PC-9 (cell line): ENCODE data around the gene FAM131B. TPM values are rescaled to one million over a fixed set of nuclear protein-coding genes. Genes with fewer than 3 reads are reported as not detected.

Source experiments
- BruUV-seq: library from RNA; stranded (reverse); fragments of 400-500 nt; replicated peaks from 2 replicates; lab custom pipeline; 2021; lab: Mats Ljungman, UMichigan
- CTCF ChIA-PET: fragments of 300-600 bp; sonication (Branson Sonifier 250); formaldehyde crosslinking; loops from one replicate; lab custom pipeline; 2022; ENCODE audit warnings: antibody characterized with exemption; lab: Charles Lee
- POLR2A ChIA-PET: fragments of 300-600 bp; sonication (Branson Sonifier 250); formaldehyde crosslinking; loops from one replicate; lab custom pipeline; 2022; ENCODE audit warnings: antibody characterized with exemption; ENCODE audit not compliant: unreplicated experiment; lab: Charles Lee
- DNase-seq, 2 experiments: peaks; one replicate each; pipeline versions ENCODE4 v3.0.0 to v3.0.0-alpha.2; 2015 to 2022; ENCODE audit warnings: mixed read lengths in 1 of 2
- H2AFZ ChIP-seq: fragments of 200-600 bp; sonication (generic); 2 replicates; pipeline ENCODE4 v1.8.1; 2017; ENCODE audit warnings: antibody characterized with exemption
- H3F3A ChIP-seq: fragments of 200-600 bp; sonication (generic); 2 replicates; pipeline ENCODE4 v1.8.1; 2017; ENCODE audit warnings: antibody characterized with exemption, mild to moderate bottlenecking, low read depth; ENCODE audit not compliant: insufficient read depth
- H3K27ac ChIP-seq: fragments of 200-600 bp; sonication (generic); 2 replicates; pipeline ENCODE4 v1.6.1; 2016; ENCODE audit warnings: mixed run types
- H3K27me3 ChIP-seq: fragments of 200-600 bp; sonication (generic); 2 replicates; pipeline ENCODE4 v1.6.1; 2016; ENCODE audit warnings: low read depth, mixed run types; ENCODE audit not compliant: insufficient read depth
- H3K36me3 ChIP-seq: fragments of 200-600 bp; sonication (generic); 2 replicates; pipeline ENCODE4 v1.6.1; 2016; ENCODE audit warnings: low read depth, mixed run types
- H3K4me1 ChIP-seq: fragments of 200-600 bp; sonication (generic); replicated peaks from 2 replicates; pipeline ENCODE4 v1.6.1; 2016; ENCODE audit warnings: mixed run types; ENCODE audit not compliant: insufficient read depth
- H3K4me2 ChIP-seq: fragments of 200-600 bp; sonication (generic); 2 replicates; pipeline ENCODE4 v1.6.1; 2017; ENCODE audit warnings: mixed run types
- H3K4me3 ChIP-seq: fragments of 200-600 bp; sonication (generic); 2 replicates; pipeline ENCODE4 v1.6.1; 2016; ENCODE audit warnings: mixed run types
- H3K79me2 ChIP-seq: fragments of 200-600 bp; sonication (generic); 2 replicates; pipeline ENCODE4 v1.6.1; 2017; ENCODE audit warnings: low read depth, mixed run types
- H3K9me2 ChIP-seq: fragments of 200-600 bp; sonication (generic); 2 replicates; pipeline ENCODE4 v1.8.1; 2017; ENCODE audit warnings: mild to moderate bottlenecking; ENCODE audit not compliant: insufficient read depth
- H3K9me3 ChIP-seq: fragments of 200-600 bp; sonication (generic); 2 replicates; pipeline ENCODE4 v1.8.1; 2016; ENCODE audit warnings: low read depth; ENCODE audit not compliant: insufficient read depth
- H4K20me1 ChIP-seq: fragments of 200-600 bp; sonication (generic); 2 replicates; pipeline ENCODE4 v1.8.1; 2017; ENCODE audit not compliant: insufficient read depth
- EZH2 ChIP-seq: fragments of 200-600 bp; sonication (generic); IDR thresholded peaks from 2 replicates; pipeline ENCODE4 v1.8.0; 2017; ENCODE audit warnings: antibody characterized with exemption, low read depth
- intact Hi-C: fragments of 100-400 bp; cut with micrococcal nuclease; formaldehyde crosslinking; loops from one replicate; pipeline ENCODE4 v1.10.0; 2022; ENCODE audit not compliant: unreplicated experiment
- total RNA-seq: library from RNA; stranded (reverse); gene quantifications from 2 replicates; pipeline ENCODE4 v1.2.3, GENCODE V29; 2021
- TF ChIP-seq, protein P1 (sequence below): fragments of 200-600 bp; sonication (generic); conservative IDR thresholded peaks from 2 replicates; pipeline ENCODE4 v1.6.1; 2017; ENCODE audit warnings: mixed run types, antibody characterized with exemption, mild to moderate bottlenecking, moderate library complexity

FAM131B gene
- total RNA-seq, 1 experiment from 2014 or later: 0.65 TPM

DNA sequence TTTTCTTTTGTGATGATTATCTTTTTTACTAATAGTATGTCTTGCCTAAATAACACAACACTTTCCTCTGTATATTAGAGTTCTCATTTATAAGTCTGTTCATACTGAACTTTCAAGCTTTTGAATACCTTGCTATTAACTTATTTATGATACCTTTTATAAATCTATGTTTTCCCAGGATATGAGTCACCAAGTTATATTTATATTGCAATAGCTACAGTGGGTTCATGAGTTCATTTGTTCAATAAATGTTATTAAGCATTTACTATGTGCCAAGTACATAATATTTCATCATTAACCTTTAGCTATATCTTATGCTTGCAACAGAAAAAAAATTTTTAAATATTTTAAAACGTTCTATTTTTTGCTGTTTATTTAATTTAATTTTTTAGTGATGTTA is 28.3 kb downstream of the FAM131B start:
- CTCF ChIA-PET: interaction anchor here (0.7 kb wide), 3 partner anchors 46 to 1033 kb away, joined by 3 to 7 read pairs (median 6); no protein-coding TSS in a partner anchor
- peak overlapping the region; percentile 43 for H3K4me2 ChIP-seq
- no peak for TF ChIP-seq EZH2
- TF ChIP-seq, protein P1, sequence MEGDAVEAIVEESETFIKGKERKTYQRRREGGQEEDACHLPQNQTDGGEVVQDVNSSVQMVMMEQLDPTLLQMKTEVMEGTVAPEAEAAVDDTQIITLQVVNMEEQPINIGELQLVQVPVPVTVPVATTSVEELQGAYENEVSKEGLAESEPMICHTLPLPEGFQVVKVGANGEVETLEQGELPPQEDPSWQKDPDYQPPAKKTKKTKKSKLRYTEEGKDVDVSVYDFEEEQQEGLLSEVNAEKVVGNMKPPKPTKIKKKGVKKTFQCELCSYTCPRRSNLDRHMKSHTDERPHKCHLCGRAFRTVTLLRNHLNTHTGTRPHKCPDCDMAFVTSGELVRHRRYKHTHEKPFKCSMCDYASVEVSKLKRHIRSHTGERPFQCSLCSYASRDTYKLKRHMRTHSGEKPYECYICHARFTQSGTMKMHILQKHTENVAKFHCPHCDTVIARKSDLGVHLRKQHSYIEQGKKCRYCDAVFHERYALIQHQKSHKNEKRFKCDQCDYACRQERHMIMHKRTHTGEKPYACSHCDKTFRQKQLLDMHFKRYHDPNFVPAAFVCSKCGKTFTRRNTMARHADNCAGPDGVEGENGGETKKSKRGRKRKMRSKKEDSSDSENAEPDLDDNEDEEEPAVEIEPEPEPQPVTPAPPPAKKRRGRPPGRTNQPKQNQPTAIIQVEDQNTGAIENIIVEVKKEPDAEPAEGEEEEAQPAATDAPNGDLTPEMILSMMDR: no peak
- no peaks in the 10 kb centered on the region for H3K27me3 ChIP-seq
- H3K4me3 ChIP-seq: no peak overlapping the region
- H3F3A ChIP-seq: peaks cover 22% of the 10 kb centered on the region
- intact Hi-C loops: no loop called here
- H3K36me3 ChIP-seq: no peaks in the 10 kb centered on the region
- peaks cover 38% of the 10 kb centered on the region for H3K4me1 ChIP-seq
- H3K9me2 ChIP-seq: no peaks in the 10 kb centered on the region
- no peak overlapping the region for H2AFZ ChIP-seq
- peak overlapping the region; percentile 59 for H3K27ac ChIP-seq
- no peaks in the 10 kb centered on the region for H3K9me3 ChIP-seq
- POLR2A ChIA-PET: interaction anchor here (0.6 kb wide), 1 partner anchor 43 kb away, joined by 4 read pairs; no protein-coding TSS in a partner anchor
- BruUV-seq: no TSS peak
- peak in 1 of 2 experiments; percentile 72 for DNase-seq
- no peaks in the 10 kb centered on the region for H3K79me2 ChIP-seq
- H4K20me1 ChIP-seq: no peaks in the 10 kb centered on the region

DNA sequence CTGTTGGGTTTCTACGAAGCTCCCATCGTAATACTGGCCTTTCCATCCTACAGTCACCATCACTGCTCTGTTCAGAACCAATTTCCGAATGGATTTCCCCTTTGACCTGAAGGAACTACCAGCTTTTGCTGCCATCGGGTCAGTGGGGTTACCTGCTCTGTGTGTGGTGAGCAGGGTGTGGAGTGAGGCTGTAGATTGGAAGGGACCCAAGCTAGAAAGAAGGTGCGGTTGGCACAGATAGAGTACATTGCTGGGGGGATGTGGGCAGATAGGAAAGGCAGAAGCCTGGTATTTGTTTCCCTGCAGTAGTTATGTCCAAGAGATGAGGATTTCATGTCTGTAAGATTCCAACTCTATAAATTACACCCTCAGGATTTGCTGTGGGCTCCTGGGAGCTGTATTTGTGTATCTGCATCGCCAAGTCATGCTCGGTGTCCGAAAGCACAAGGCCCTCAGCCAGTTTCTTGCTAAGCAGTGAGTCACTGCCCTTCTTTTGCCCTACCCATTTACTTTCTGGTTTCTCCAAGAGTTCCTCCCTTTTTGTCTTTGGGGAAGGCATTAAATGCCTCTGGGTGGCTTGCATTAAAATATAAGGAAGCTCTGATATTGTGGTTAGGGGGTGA is 31.2 kb downstream of the FAM131B start:
- CTCF ChIA-PET: interaction anchor here (0.6 to 0.8 kb wide), 4 partner anchors 9 to 51 kb away, joined by 3 read pairs; no protein-coding TSS in a partner anchor
- TF ChIP-seq, protein P1: no peak
- TF ChIP-seq EZH2: no peak
- no peaks in the 10 kb centered on the region for H3K9me3 ChIP-seq
- peaks cover 22% of the 10 kb centered on the region for H3F3A ChIP-seq
- no peaks in the 10 kb centered on the region for H3K79me2 ChIP-seq
- peak overlapping the region; percentile 87 for H3K27ac ChIP-seq
- DNase-seq: peak; percentile 67 to 87
- peak overlapping the region; percentile 3; the same call in 1 of the 2 replicates for H3K4me3 ChIP-seq
- H2AFZ ChIP-seq: peak overlapping the region; percentile 72; the same call in 1 of the 2 replicates
- POLR2A ChIA-PET: interaction anchor here (0.6 to 0.7 kb wide), 3 partner anchors 37 to 49 kb away, joined by 3 to 5 read pairs (median 4); partner anchors contain the start of gene CASP2
- intact Hi-C loops: no loop called here
- no peaks in the 10 kb centered on the region for H3K27me3 ChIP-seq
- BruUV-seq: TSS peak; percentile 78
- peak overlapping the region; percentile 49 for H3K4me2 ChIP-seq
- no peaks in the 10 kb centered on the region for H4K20me1 ChIP-seq
- H3K36me3 ChIP-seq: no peaks in the 10 kb centered on the region
- H3K4me1 ChIP-seq: peaks cover 38% of the 10 kb centered on the region
- no peaks in the 10 kb centered on the region for H3K9me2 ChIP-seq

DNA sequence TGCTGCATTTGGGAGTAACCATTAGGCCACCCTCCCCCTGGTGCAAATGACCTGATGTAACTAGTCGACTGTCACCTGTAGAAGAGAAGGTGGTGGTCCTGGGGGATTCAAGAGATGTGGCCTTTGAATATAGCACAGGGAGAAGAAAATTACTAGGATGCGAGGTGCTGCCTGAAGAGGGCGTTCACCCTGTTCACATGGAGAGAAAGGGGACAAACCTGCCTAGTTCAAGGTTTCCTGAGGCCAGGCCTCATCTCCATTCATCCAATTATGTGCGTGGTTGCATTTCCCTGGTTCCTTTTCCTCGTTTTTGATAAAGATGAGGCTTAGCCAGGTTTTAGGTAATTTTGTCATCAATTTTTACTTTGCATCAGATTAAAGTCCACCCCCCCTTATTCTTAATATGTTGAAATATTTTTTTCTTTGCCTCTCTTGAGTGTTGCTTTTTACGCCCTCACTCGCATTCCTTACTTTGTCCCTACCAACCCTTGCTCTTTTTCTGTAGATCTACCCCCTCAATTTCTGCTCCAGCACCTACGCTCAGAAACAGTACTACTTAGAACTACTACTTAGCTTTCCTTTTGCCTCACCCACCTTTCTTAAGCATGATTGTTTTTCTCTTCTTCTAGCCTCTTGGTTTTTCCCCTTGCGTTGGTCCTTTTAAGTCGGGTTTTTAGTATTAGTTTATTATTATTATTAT is 32.9 kb downstream of the FAM131B start:
- Histone ChIP-seq H3F3A (peaks cover 22% of the 10 kb centered on the region), H4K20me1 (no peaks in the 10 kb centered on the region), H2AFZ (no peak overlapping the region), H3K27ac (no peak overlapping the region), H3K9me2 (no peaks in the 10 kb centered on the region), H3K79me2 (no peaks in the 10 kb centered on the region), H3K4me1 (peaks cover 37% of the 10 kb centered on the region), H3K4me2 (no peak overlapping the region), H3K36me3 (no peaks in the 10 kb centered on the region), H3K4me3 (no peak overlapping the region), H3K27me3 (no peaks in the 10 kb centered on the region), H3K9me3 (no peaks in the 10 kb centered on the region)
- DNase-seq: no peak
- intact Hi-C loops: no loop called here
- TF ChIP-seq, protein P1: no peak
- no peak for TF ChIP-seq EZH2
- ChIA-PET POLR2A (no interaction called here), CTCF (no interaction called here)
- BruUV-seq: no TSS peak
